ENCODE measurements around the gene MAN1C1. TPM values are rescaled to one million over a fixed set of nuclear protein-coding genes. Genes with fewer than 3 reads are reported as not detected.

The MAN1C1 gene
- total RNA-seq, 1 experiment from 2014 or later = 1.2 TPM

- no peak for TF ChIP-seq CEBPB (IDR thresholded peaks at IDR 0.05; ENCODE audit: low read depth)
- TF ChIP-seq EZH2 (IDR thresholded peaks at IDR 0.05) = no peak
- TF ChIP-seq POLR2A (IDR thresholded peaks at IDR 0.05; ENCODE audit: borderline replicate concordance, extremely low read depth, insufficient read depth, insufficient read length) = no peak
- no peak for TF ChIP-seq MAX (IDR thresholded peaks at IDR 0.05)
- TF ChIP-seq RAD21 (IDR thresholded peaks at IDR 0.05; ENCODE audit: low read depth) = no peak
- RAD21 ChIA-PET (ENCODE audit: low non-redundant PET in 1 of 2, low total read pairs in 2 of 2, uncharacterized antibody in 2 of 2, unreplicated experiment in 2 of 2) = no interaction called here
- no peaks in the 10 kb centered on the region for H3K27me3 ChIP-seq (ENCODE audit: insufficient read depth, low read length)
- no peak overlapping the region for H2AFZ ChIP-seq (ENCODE audit: low read depth, low read length, poor library complexity, severe bottlenecking)
- CTCF ChIA-PET = no interaction called here
- DNase-seq (ENCODE audit: low read depth, low spot score) (no peak), ATAC-seq (no peak)
- H3K4me3 ChIP-seq (replicated peaks in 1 of 2; ENCODE audit: low read depth in 1 of 2, low read length in 2 of 2) = no peak overlapping the region
- POLR2A ChIA-PET = no interaction called here
- intact Hi-C loops (cut with micrococcal nuclease) = no loop called here
- no peaks in the 10 kb centered on the region for H3K4me1 ChIP-seq (ENCODE audit: control insufficient read depth in 1 of 2, insufficient read depth in 2 of 2, low read length in 2 of 2)
- H3K27ac ChIP-seq (ENCODE audit: low read depth, low read length) = no peak overlapping the region
- BruUV-seq (replicated peaks) = no TSS peak
- no peaks in the 10 kb centered on the region for H3K79me2 ChIP-seq (ENCODE audit: insufficient read depth, low read length)
- H3K9ac ChIP-seq (ENCODE audit: low read length) = no peak overlapping the region
- no peaks in the 10 kb centered on the region for H3K9me3 ChIP-seq (ENCODE audit: control insufficient read depth in 1 of 2, insufficient read depth in 1 of 2, low read depth in 1 of 2, low read length in 2 of 2)
- H3K9me2 ChIP-seq (ENCODE audit: insufficient read depth) = no peaks in the 10 kb centered on the region
- H3K36me3 ChIP-seq (ENCODE audit: control insufficient read depth in 1 of 2, insufficient read depth in 2 of 2, low read length in 2 of 2) = no peaks in the 10 kb centered on the region
- H4K20me1 ChIP-seq (ENCODE audit: insufficient read depth) = no peaks in the 10 kb centered on the region
- H3K4me2 ChIP-seq (ENCODE audit: low read length) = no peak overlapping the region
These were observed 72.0 kb downstream of the MAN1C1 start for GRCh38 chr1:25688390-25689119.

- BruUV-seq (replicated peaks) = no TSS peak
- Histone ChIP-seq H3K4me2 (ENCODE audit: low read length) (no peak overlapping the region), H3K27me3 (ENCODE audit: insufficient read depth, low read length) (no peaks in the 10 kb centered on the region), H3K4me3 (replicated peaks in 1 of 2; ENCODE audit: low read depth in 1 of 2, low read length in 2 of 2) (no peak overlapping the region), H3K36me3 (ENCODE audit: control insufficient read depth in 1 of 2, insufficient read depth in 2 of 2, low read length in 2 of 2) (no peaks in the 10 kb centered on the region), H3K9me2 (ENCODE audit: insufficient read depth) (no peaks in the 10 kb centered on the region), H3K4me1 (ENCODE audit: control insufficient read depth in 1 of 2, insufficient read depth in 2 of 2, low read length in 2 of 2) (no peaks in the 10 kb centered on the region), H3K27ac (ENCODE audit: low read depth, low read length) (no peak overlapping the region), H4K20me1 (ENCODE audit: insufficient read depth) (no peaks in the 10 kb centered on the region), H2AFZ (ENCODE audit: low read depth, low read length, poor library complexity, severe bottlenecking) (no peak overlapping the region), H3K9me3 (ENCODE audit: control insufficient read depth in 1 of 2, insufficient read depth in 1 of 2, low read depth in 1 of 2, low read length in 2 of 2) (no peaks in the 10 kb centered on the region), H3K79me2 (ENCODE audit: insufficient read depth, low read length) (no peaks in the 10 kb centered on the region), H3K9ac (ENCODE audit: low read length) (no peak overlapping the region)
- ChIA-PET CTCF (no interaction called here), POLR2A (no interaction called here), RAD21 (ENCODE audit: low non-redundant PET in 1 of 2, low total read pairs in 2 of 2, uncharacterized antibody in 2 of 2, unreplicated experiment in 2 of 2) (no interaction called here)
- DNase-seq (ENCODE audit: low read depth, low spot score) (no peak), ATAC-seq (no peak)
- TF ChIP-seq ZBTB33 (IDR thresholded peaks at IDR 0.05; ENCODE audit: extremely low read depth, insufficient replicate concordance, low read length) (no peak), REST (IDR thresholded peaks at IDR 0.05; ENCODE audit: low read depth) (no peak), SP1 (IDR thresholded peaks at IDR 0.05; ENCODE audit: low read depth) (no peak), FOSL1 (IDR thresholded peaks at IDR 0.05; ENCODE audit: low read depth) (no peak), RAD21 (IDR thresholded peaks at IDR 0.05; ENCODE audit: low read depth) (no peak), POLR2AphosphoS5 (IDR thresholded peaks at IDR 0.05; ENCODE audit: low read depth, low read length) (no peak), POLR2A (IDR thresholded peaks at IDR 0.05; ENCODE audit: borderline replicate concordance, extremely low read depth, insufficient read depth, insufficient read length) (no peak), JUND (IDR thresholded peaks at IDR 0.05) (no peak), YY1 (IDR thresholded peaks at IDR 0.05; ENCODE audit: extremely low read depth, insufficient replicate concordance, low read depth, low read length) (no peak)
- intact Hi-C loops (cut with micrococcal nuclease) = no loop called here
These were observed 73.2 kb downstream of the MAN1C1 start for GRCh38 chr1:25689686-25690381.

Data from HCT116 (cell line).